HepG2 (cell line): Measurements from ENCODE around the gene COL18A1. TPM values are rescaled to one million over a fixed set of nuclear protein-coding genes. Genes with fewer than 3 reads are reported as not detected.

Source experiments
- ATAC-seq: fragments of 200-7000 bp; cut with Tn5 transposase; 3 replicates; pipeline ENCODE4 v1.9.1; 2020; ENCODE audit warnings: mild to moderate bottlenecking, moderate library complexity
- BruUV-seq: library from RNA; stranded (reverse); fragments of 400-500 nt; replicated peaks from 2 replicates; lab custom pipeline; 2021; lab: Mats Ljungman, UMichigan
- CTCF ChIA-PET: fragments of 300-600 bp; formaldehyde crosslinking; extraction: SDS; loops from one replicate; lab custom pipeline; 2021; ENCODE audit warnings: low total read pairs, inconsistent platforms, low intra/inter-chr PET ratio; lab: Yijun Ruan, JAX
- POLR2A ChIA-PET: fragments of 350-600 bp; sonication (Branson Sonifier 250); formaldehyde crosslinking; loops from one replicate; lab custom pipeline; 2020; ENCODE audit warnings: antibody characterized with exemption, inconsistent platforms; lab: Yijun Ruan, JAX
- DNase-seq: peaks from one replicate; pipeline ENCODE4 v3.0.0-alpha.2; 2015; ENCODE audit warnings: low spot score
- FAIRE-seq: peaks from 3 replicates; lab custom pipeline; 2011; peaks lifted over from hg19 to GRCh38; lab: Jason Lieb, UNC
- H2AFZ ChIP-seq: one replicate; pipeline ENCODE4 v1.6.1; 2011; ENCODE audit warnings: low read length, inconsistent platforms
- H3K27ac ChIP-seq: fragments of 300-600 bp; 3 replicates; pipeline ENCODE4 v1.8.0; 2011; ENCODE audit warnings: mixed run types, mild to moderate bottlenecking, mixed read lengths, low read length, inconsistent platforms; ENCODE audit not compliant: insufficient read depth; ENCODE audit errors: extremely low read length
- H3K27me3 ChIP-seq, 2 experiments: fragments of 200-600 bp in 1 of 2; 2 replicates in 1 of 2; 3 replicates in 1 of 2; pipeline versions ENCODE4 v1.6.0 to v1.8.0; 2011; ENCODE audit warnings: low read length in 2 of 2, mild to moderate bottlenecking in 2 of 2, moderate library complexity in 2 of 2, inconsistent platforms in 1 of 2; ENCODE audit not compliant: insufficient read depth in 2 of 2, control insufficient read depth in 1 of 2
- H3K36me3 ChIP-seq, 2 experiments: fragments of 200-600 bp in 1 of 2; replicated peaks in 1 of 2; 2 replicates in 1 of 2; 3 replicates in 1 of 2; pipeline versions ENCODE4 v1.5.1 to v1.8.0; 2011; ENCODE audit warnings: low read length in 2 of 2, inconsistent platforms in 1 of 2; ENCODE audit not compliant: insufficient read depth in 2 of 2, control insufficient read depth in 1 of 2
- H3K4me1 ChIP-seq: 2 replicates; pipeline ENCODE4 v1.5.1; 2012; ENCODE audit warnings: low read length, inconsistent platforms; ENCODE audit not compliant: insufficient read depth
- H3K4me2 ChIP-seq: 2 replicates; pipeline ENCODE4 v1.6.0; 2011; ENCODE audit warnings: low read depth, low read length, inconsistent platforms
- H3K4me3 ChIP-seq, 3 experiments: fragments of 200-600 bp in 1 of 3; sonication (generic), shearing (Covaris generic) in 1 of 3; replicated peaks in 1 of 3; 2 replicates each; pipeline ENCODE4 v1.5.1; 2011 to 2016; ENCODE audit warnings: low read length in 3 of 3, inconsistent platforms in 2 of 3, low read depth in 2 of 3, mild to moderate bottlenecking in 2 of 3, control low read depth in 1 of 3, mixed read lengths in 1 of 3; ENCODE audit not compliant: insufficient read depth in 1 of 3
- H3K79me2 ChIP-seq: one replicate; pipeline ENCODE4 v1.6.1; 2011; ENCODE audit warnings: low read length, inconsistent platforms; ENCODE audit not compliant: insufficient read depth
- H3K9ac ChIP-seq: 2 replicates; pipeline ENCODE4 v1.6.0; 2011; ENCODE audit warnings: mild to moderate bottlenecking, low read depth, low read length, inconsistent platforms; ENCODE audit not compliant: insufficient read depth
- H3K9me3 ChIP-seq: 2 replicates; pipeline ENCODE4 v1.5.1; 2012; ENCODE audit warnings: mild to moderate bottlenecking, low read length
- H4K20me1 ChIP-seq: 2 replicates; pipeline ENCODE4 v1.6.0; 2011; ENCODE audit warnings: inconsistent platforms, mild to moderate bottlenecking, low read length, moderate library complexity; ENCODE audit not compliant: insufficient read depth
- ATF4 ChIP-seq, 2 experiments: fragments of 450-650 bp in 1 of 2; sonication (generic) in 1 of 2; formaldehyde crosslinking; IDR thresholded peaks; 2 replicates each; pipeline versions ENCODE4 v1.5.0 to v1.8.0; 2020 to 2022; ENCODE audit warnings: mild to moderate bottlenecking in 1 of 2, missing genetic modification reagents in 1 of 2
- PATZ1 ChIP-seq: sonication (generic); formaldehyde crosslinking; IDR thresholded peaks from 2 replicates; pipeline ENCODE4 v1.4.0; 2020; ENCODE audit warnings: missing genetic modification reagents
- THYN1 ChIP-seq: sonication (generic); formaldehyde crosslinking; IDR thresholded peaks from 2 replicates; pipeline ENCODE4 v1.8.1; 2023; ENCODE audit warnings: low read depth, mild to moderate bottlenecking, moderate library complexity, missing genetic modification reagents, borderline replicate concordance
- ZBTB7A ChIP-seq: sonication (generic); formaldehyde crosslinking; IDR thresholded peaks from 2 replicates; pipeline ENCODE4 v1.8.0; 2022; ENCODE audit warnings: mild to moderate bottlenecking, missing genetic modification reagents
- ZKSCAN5 ChIP-seq: sonication (generic); formaldehyde crosslinking; IDR thresholded peaks from 2 replicates; pipeline ENCODE4 v1.5.1; 2020; ENCODE audit warnings: mild to moderate bottlenecking, missing genetic modification reagents
- ZNF281 ChIP-seq: sonication (generic); formaldehyde crosslinking; IDR thresholded peaks from 2 replicates; pipeline ENCODE4 v1.4.0; 2020; ENCODE audit warnings: missing genetic modification reagents, borderline replicate concordance
- ZNF34 ChIP-seq: sonication (generic); formaldehyde crosslinking; IDR thresholded peaks from 2 replicates; pipeline ENCODE4 v1.4.0; 2020; ENCODE audit warnings: mild to moderate bottlenecking, missing genetic modification reagents, borderline replicate concordance
- ZNF770 ChIP-seq: sonication (generic); formaldehyde crosslinking; IDR thresholded peaks from 2 replicates; pipeline ENCODE4 v1.5.0; 2020; ENCODE audit warnings: mild to moderate bottlenecking, missing genetic modification reagents
- WGBS: methylation state at CpG from one replicate; pipeline ENCODE4 v1.1.6; 2017; ENCODE audit warnings: low lambda C conversion rate; 5-methylcytosine and 5-hydroxymethylcytosine counted together
- in situ Hi-C: cut with HindIII; loops from 2 replicates; pipeline ENCODE4 v1.10.0; 2017; ENCODE audit warnings: low pct_unique_long_range_greater_than_20kb; ENCODE audit not compliant: extremely low pct_ligation_motif_present
- intact Hi-C: fragments of 100-400 bp; cut with micrococcal nuclease; formaldehyde crosslinking; loops from one replicate; pipeline ENCODE4 v1.10.0; 2022; ENCODE audit not compliant: unreplicated experiment
- polyA plus RNA-seq, 8 experiments: library from polyadenylated mRNA; depleted of rRNA in 3 of 8; stranded (reverse) in 7 of 8; unstranded in 1 of 8; fragments of >200 nt; fragmentation: Illumina TruSeq in 4 of 8; extraction: Trizol in 4 of 8; gene quantifications; 2 replicates each; pipeline versions ENCODE4 v1.2.1 to v1.2.3, GENCODE V29; 2011 to 2016; ENCODE audit warnings: low read depth in 4 of 8, missing spikeins in 1 of 8, mixed read lengths in 1 of 8; ENCODE audit not compliant: insufficient read depth in 1 of 8
- total RNA-seq, 5 experiments: library from RNA; depleted of rRNA; stranded (reverse); fragments of >200 nt; fragmentation: Illumina TruSeq; extraction: Trizol; gene quantifications; 2 replicates each; pipeline ENCODE4 v1.2.3, GENCODE V29; 2016; ENCODE audit warnings: low read depth in 1 of 5

The COL18A1 gene
- total and polyA plus RNA-seq, 2 of the 13 experiments (the other 11 are each of a cell fraction or from before 2014, with no cell fraction given), result 79.0 to 102 TPM

GRCh38 chr21:45362077-45362747 is 42.8 kb upstream of the COL18A1 start:
- in situ Hi-C loops (no loop called here), intact Hi-C loops (no loop called here)
- ATAC-seq, result no peak
- TF ChIP-seq THYN1 (CRISPR knock-in tag), result no peak
- TF ChIP-seq ZBTB7A (CRISPR knock-in tag), result 0 out of 2 replicates have a peak, but pooled peaks have one; percentile 11
- no peaks in the 10 kb centered on the region for H3K9me3 ChIP-seq
- no peaks in the 10 kb centered on the region for H3K36me3 ChIP-seq
- no peaks in the 10 kb centered on the region for H4K20me1 ChIP-seq
- H3K27me3 ChIP-seq, result no peaks in the 10 kb centered on the region
- CTCF ChIA-PET, result no interaction called here
- H3K9ac ChIP-seq, result no peak overlapping the region
- POLR2A ChIA-PET, result no interaction called here
- BruUV-seq, result no TSS peak
- 91% methylated on average over 11 of the region's 15 CpGs for WGBS
- no peak for FAIRE-seq
- H3K27ac ChIP-seq, result no peak overlapping the region
- no peak for DNase-seq
- no peak overlapping the region for H3K4me3 ChIP-seq
- H3K4me2 ChIP-seq, result no peak overlapping the region
- no peaks in the 10 kb centered on the region for H3K79me2 ChIP-seq
- no peak overlapping the region for H2AFZ ChIP-seq
- H3K4me1 ChIP-seq, result peaks cover 84% of the 10 kb centered on the region

GRCh38 chr21:45362748-45363145 is 42.2 kb upstream of the COL18A1 start:
- ChIA-PET CTCF (no interaction called here), POLR2A (no interaction called here)
- no peak overlapping the region for H2AFZ ChIP-seq
- intact Hi-C loops, result no loop called here
- WGBS, result 98% methylated on average over 5 of the region's 14 CpGs
- no peaks in the 10 kb centered on the region for H3K27me3 ChIP-seq
- no peaks in the 10 kb centered on the region for H4K20me1 ChIP-seq
- no peak overlapping the region for H3K27ac ChIP-seq
- FAIRE-seq, result no peak
- ATAC-seq, result no peak
- no peaks in the 10 kb centered on the region for H3K79me2 ChIP-seq
- H3K4me2 ChIP-seq, result no peak overlapping the region
- in situ Hi-C loops, result no loop called here
- H3K4me1 ChIP-seq, result peaks cover 84% of the 10 kb centered on the region
- no peaks in the 10 kb centered on the region for H3K9me3 ChIP-seq
- DNase-seq, result no peak
- no peak overlapping the region for H3K4me3 ChIP-seq
- no peak overlapping the region for H3K9ac ChIP-seq
- H3K36me3 ChIP-seq, result no peaks in the 10 kb centered on the region
- no TSS peak for BruUV-seq
- TF ChIP-seq ZNF281 (CRISPR knock-in tag) (no peak), ZNF34 (CRISPR knock-in tag) (no peak), ZNF770 (CRISPR knock-in tag) (no peak), PATZ1 (no peak), ZKSCAN5 (CRISPR knock-in tag) (no peak), ATF4 (CRISPR knock-in tag; IDR thresholded peaks at IDR 0.05) (no peak)
